Measurements from ENCODE around the gene MCUR1. TPM values are rescaled to one million over a fixed set of nuclear protein-coding genes. Genes with fewer than 3 reads are reported as not detected.
"Not testable (repeated sequence)": the region's sequence is repeated elsewhere in the genome, so short reads cannot be mapped to it uniquely, and the experiment has no call there.

The MCUR1 gene
- total RNA-seq, 1 donor from 2014 or later, result 24.9 TPM

DNA sequence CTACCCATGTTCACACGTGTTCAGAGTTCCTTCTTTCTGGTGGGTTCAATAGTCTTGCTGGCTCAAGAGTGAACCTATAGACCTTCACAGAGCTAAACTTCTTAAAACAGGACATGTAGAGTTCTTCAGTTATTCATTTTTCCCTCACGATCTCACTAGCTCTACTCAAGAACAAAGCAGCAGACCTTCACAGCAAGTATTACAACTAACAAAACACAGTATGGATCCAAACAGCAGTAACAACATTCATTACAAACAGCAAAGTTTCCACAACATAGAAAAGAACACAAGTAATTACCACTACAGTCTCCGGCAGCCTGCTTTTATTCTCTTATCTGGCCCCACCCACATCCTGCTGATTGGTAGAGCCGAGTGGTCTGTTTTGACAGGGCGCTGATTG, 39.5 kb upstream of the MCUR1 start:
- Mint-ChIP-seq H3K36me3 (ENCODE audit: low read depth) (peaks cover 3% of the 10 kb centered on the region), H3K9me3 (peaks cover 6% of the 10 kb centered on the region), H3K27ac (ENCODE audit: unreplicated experiment) (no peak overlapping the region), H3K27me3 (ENCODE audit: low read depth) (no peaks in the 10 kb centered on the region), H3K4me3 (no peak overlapping the region), H3K4me1 (no peaks in the 10 kb centered on the region)
- TF ChIP-seq, protein P1, sequence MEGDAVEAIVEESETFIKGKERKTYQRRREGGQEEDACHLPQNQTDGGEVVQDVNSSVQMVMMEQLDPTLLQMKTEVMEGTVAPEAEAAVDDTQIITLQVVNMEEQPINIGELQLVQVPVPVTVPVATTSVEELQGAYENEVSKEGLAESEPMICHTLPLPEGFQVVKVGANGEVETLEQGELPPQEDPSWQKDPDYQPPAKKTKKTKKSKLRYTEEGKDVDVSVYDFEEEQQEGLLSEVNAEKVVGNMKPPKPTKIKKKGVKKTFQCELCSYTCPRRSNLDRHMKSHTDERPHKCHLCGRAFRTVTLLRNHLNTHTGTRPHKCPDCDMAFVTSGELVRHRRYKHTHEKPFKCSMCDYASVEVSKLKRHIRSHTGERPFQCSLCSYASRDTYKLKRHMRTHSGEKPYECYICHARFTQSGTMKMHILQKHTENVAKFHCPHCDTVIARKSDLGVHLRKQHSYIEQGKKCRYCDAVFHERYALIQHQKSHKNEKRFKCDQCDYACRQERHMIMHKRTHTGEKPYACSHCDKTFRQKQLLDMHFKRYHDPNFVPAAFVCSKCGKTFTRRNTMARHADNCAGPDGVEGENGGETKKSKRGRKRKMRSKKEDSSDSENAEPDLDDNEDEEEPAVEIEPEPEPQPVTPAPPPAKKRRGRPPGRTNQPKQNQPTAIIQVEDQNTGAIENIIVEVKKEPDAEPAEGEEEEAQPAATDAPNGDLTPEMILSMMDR (conservative IDR thresholded peaks at IDR 0.05), result no peak
- no peak for DNase-seq (ENCODE audit: low read depth, low spot score)

DNA sequence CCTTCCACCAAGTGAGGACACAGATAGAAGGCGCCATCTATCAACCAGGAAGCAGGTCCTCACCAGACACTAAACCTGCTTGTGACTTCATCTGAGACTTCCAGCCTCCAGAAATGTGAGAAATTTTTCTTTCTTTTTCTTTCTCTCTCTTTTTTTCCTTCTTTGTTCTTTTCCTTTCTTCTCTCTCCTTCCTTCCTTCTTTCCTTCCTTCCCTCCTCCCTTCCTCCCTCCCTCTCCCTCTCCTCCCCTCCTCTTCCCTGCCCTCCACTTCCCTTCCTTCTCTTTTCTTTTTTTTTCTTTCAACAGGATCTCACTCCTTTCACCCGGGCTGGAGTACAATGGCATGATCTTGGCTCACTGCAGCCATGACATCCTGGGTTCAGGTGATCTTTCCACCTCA, 37.4 kb upstream of the MCUR1 start:
- Mint-ChIP-seq H3K9me3 (peaks cover 8% of the 10 kb centered on the region), H3K27me3 (ENCODE audit: low read depth) (no peaks in the 10 kb centered on the region), H3K4me1 (peaks cover 12% of the 10 kb centered on the region), H3K27ac (ENCODE audit: unreplicated experiment) (no peak overlapping the region), H3K4me3 (no peak overlapping the region), H3K36me3 (ENCODE audit: low read depth) (peaks cover 3% of the 10 kb centered on the region)
- no peak for DNase-seq (ENCODE audit: low read depth, low spot score)
- TF ChIP-seq, protein P1 (conservative IDR thresholded peaks at IDR 0.05), result no peak

DNA sequence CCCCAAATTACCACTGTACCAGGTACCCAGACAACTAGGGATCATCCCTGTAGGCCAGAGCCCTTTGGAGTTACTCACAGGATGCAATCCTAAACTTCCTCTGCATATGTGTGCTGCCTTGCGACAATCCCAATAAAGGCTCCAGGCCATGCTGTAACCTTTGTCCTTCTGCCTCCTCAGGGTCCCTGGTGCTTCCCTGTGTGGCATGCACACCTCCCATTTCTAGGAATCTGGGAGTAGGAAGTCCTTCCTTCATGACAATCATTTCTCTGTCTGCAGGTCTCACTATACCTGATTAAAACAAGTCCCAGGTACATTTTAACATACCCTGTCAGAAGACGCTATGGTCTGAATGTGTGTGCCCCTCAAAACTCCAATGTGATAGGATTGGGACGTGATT, 37.0 kb upstream of the MCUR1 start:
- H3K4me3 Mint-ChIP-seq, result no peak overlapping the region
- H3K27me3 Mint-ChIP-seq (ENCODE audit: low read depth), result no peaks in the 10 kb centered on the region
- H3K4me1 Mint-ChIP-seq, result peaks cover 15% of the 10 kb centered on the region
- TF ChIP-seq, protein P1 (conservative IDR thresholded peaks at IDR 0.05), result no peak
- H3K9me3 Mint-ChIP-seq, result peaks cover 8% of the 10 kb centered on the region
- peak overlapping the region; percentile 60 for H3K27ac Mint-ChIP-seq (ENCODE audit: unreplicated experiment)
- H3K36me3 Mint-ChIP-seq (ENCODE audit: low read depth), result peaks cover 3% of the 10 kb centered on the region
- no peak for DNase-seq (ENCODE audit: low read depth, low spot score)

DNA sequence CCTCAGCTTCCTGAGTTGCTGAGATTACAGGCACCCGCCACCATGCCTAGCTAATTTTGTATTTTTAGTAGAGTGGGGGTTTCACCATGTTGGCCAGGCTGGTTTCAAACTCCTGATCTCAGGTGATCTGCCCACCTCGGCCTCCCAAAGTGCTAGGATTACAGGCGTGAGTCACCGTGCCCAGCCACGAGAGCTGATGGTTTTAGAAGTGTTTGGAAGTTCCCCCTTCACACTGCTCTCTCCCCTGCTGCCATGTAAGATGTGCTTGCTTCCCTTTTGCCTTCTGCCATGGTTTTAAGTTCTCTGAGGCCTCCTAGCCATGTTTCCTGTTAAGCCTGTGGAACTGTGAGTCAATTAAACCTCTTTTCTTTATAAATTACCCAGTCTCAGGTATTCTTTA, 36.3 kb upstream of the MCUR1 start:
- not testable (repeated sequence) for H3K27me3 Mint-ChIP-seq (ENCODE audit: low read depth); H3K27ac Mint-ChIP-seq (ENCODE audit: unreplicated experiment); H3K9me3 Mint-ChIP-seq; H3K36me3 Mint-ChIP-seq (ENCODE audit: low read depth); DNase-seq (ENCODE audit: low read depth, low spot score); H3K4me3 Mint-ChIP-seq
- H3K4me1 Mint-ChIP-seq, result peaks cover 15% of the 10 kb centered on the region

DNA sequence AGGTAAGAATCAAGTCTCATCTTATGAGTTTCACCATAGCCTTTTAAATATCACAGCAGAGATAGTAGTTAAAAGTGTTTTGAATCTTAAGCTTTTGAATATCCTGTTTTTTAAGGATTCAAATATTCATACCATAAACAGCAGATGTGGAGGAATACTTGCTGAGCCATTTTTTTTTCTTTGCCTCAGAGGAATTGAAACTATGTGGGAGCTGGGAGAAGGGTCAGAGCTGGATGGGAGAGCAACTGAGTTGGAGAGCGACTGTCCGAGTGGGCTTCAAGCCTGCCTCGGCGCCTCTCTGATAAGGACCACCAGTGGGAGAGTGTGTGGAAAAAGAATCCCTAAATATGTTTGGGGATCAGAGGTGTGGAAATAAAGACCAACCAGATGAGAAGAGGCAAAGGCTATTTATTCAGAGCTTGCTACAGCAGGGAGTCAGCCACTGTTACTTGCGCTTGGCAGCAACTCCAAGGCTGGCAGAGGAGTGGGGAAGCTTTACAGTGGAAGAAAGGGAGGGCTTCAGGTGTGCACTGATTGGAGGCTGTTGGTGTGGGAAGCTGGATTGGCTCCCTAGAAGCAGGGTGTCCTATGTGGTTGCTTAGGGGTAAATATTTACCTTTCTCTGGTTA, 34.3 kb upstream of the MCUR1 start:
- DNase-seq (ENCODE audit: low read depth, low spot score), result no peak
- no peaks in the 10 kb centered on the region for H3K27me3 Mint-ChIP-seq (ENCODE audit: low read depth)
- TF ChIP-seq, protein P1 (conservative IDR thresholded peaks at IDR 0.05), result no peak
- peaks cover 15% of the 10 kb centered on the region for H3K4me1 Mint-ChIP-seq
- no peak overlapping the region for H3K27ac Mint-ChIP-seq (ENCODE audit: unreplicated experiment)
- H3K9me3 Mint-ChIP-seq, result peaks cover 2% of the 10 kb centered on the region
- no peaks in the 10 kb centered on the region for H3K36me3 Mint-ChIP-seq (ENCODE audit: low read depth)
- H3K4me3 Mint-ChIP-seq, result no peak overlapping the region

DNA sequence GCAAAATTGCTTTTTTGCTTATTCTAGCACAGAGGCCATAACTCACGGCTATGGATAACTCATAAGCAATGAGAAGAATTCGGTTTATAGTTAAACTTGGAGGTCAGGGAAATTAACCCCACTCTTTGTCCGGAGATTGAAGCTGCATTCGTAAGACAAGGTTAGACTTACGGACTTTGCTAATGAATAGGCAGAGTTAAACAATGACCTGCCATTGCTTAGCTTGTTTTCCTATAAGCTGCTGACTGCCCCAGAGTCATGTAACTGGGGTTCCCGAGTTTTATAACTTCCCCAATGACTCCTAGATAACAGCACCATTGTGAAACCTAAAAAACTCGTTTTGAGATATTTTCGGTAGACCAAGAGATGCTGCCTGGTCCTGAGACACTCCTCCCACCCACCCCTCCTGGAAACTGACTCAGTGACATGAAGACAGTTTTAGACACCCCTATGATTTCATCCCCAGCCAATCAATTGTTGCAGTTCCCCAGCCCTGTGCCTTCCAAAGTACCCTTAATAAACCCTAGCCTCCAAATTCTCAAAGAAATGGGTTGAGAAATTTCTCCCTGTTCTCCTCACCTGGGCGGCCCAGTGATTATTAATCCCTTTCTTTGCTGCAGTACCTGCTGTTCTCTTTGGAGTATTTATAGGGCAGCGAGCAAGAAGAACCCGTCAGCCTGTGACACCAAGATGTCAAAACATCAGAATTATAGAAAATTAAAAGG, 33.1 kb upstream of the MCUR1 start:
- no peaks in the 10 kb centered on the region for H3K36me3 Mint-ChIP-seq (ENCODE audit: low read depth)
- H3K27ac Mint-ChIP-seq (ENCODE audit: unreplicated experiment), result peak overlapping the region; percentile 21
- H3K4me3 Mint-ChIP-seq, result peak overlapping the region; percentile 7
- peaks cover 2% of the 10 kb centered on the region for H3K9me3 Mint-ChIP-seq
- H3K4me1 Mint-ChIP-seq, result peaks cover 15% of the 10 kb centered on the region
- no peak for DNase-seq (ENCODE audit: low read depth, low spot score)
- H3K27me3 Mint-ChIP-seq (ENCODE audit: low read depth), result no peaks in the 10 kb centered on the region
- TF ChIP-seq, protein P1 (conservative IDR thresholded peaks at IDR 0.05), result no peak
